Loucy (cell line): Measurements from ENCODE around the gene VAV2.

ENCODE experiments used
- H2AFZ ChIP-seq: fragments of 200-600 bp; sonication (generic); 2 replicates; pipeline ENCODE4 v1.6.0; 2016; ENCODE audit warnings: antibody characterized with exemption, mild to moderate bottlenecking, low read length, moderate library complexity
- H3F3A ChIP-seq: fragments of 200-600 bp; 2 replicates; pipeline ENCODE4 v1.6.0; 2016; ENCODE audit warnings: antibody characterized with exemption, low read depth, mild to moderate bottlenecking
- H3K27me3 ChIP-seq: fragments of 200-600 bp; sonication (generic); 2 replicates; pipeline ENCODE4 v1.6.1; 2014; ENCODE audit warnings: low read length, mild to moderate bottlenecking; ENCODE audit not compliant: insufficient read depth, poor library complexity, severe bottlenecking
- H3K36me3 ChIP-seq: fragments of 200-600 bp; sonication (generic); 2 replicates; pipeline ENCODE4 v1.6.1; 2016; ENCODE audit warnings: low read length; ENCODE audit not compliant: insufficient read depth
- H3K4me1 ChIP-seq: fragments of 200-600 bp; sonication (generic); 2 replicates; pipeline ENCODE4 v1.5.1; 2014; ENCODE audit warnings: low read length, mild to moderate bottlenecking; ENCODE audit not compliant: insufficient read depth, poor library complexity, severe bottlenecking
- H3K4me2 ChIP-seq: fragments of 200-600 bp; sonication (generic); 2 replicates; pipeline ENCODE4 v1.6.0; 2014; ENCODE audit warnings: antibody characterized with exemption, low read length, low read depth, mild to moderate bottlenecking; ENCODE audit not compliant: poor library complexity, severe bottlenecking
- H3K4me3 ChIP-seq: fragments of 200-600 bp; sonication (generic); 2 replicates; pipeline ENCODE4 v1.5.1; 2014; ENCODE audit warnings: low read length, mild to moderate bottlenecking, mixed read lengths; ENCODE audit not compliant: poor library complexity, severe bottlenecking
- H3K79me2 ChIP-seq: fragments of 200-600 bp; sonication (generic); 2 replicates; pipeline ENCODE4 v1.6.1; 2014; ENCODE audit warnings: low read length; ENCODE audit not compliant: insufficient read depth
- H3K9ac ChIP-seq: fragments of 200-600 bp; sonication (generic); 2 replicates; pipeline ENCODE4 v1.6.0; 2014; ENCODE audit warnings: mild to moderate bottlenecking, low read depth, low read length, moderate library complexity; ENCODE audit not compliant: poor library complexity, severe bottlenecking
- H3K9me2 ChIP-seq: fragments of 200-600 bp; sonication (generic); replicated peaks from 2 replicates; pipeline ENCODE4 v1.6.1; 2016; ENCODE audit warnings: low read depth, low read length, mixed read lengths
- H3K9me3 ChIP-seq: fragments of 200-600 bp; sonication (generic); 2 replicates; pipeline ENCODE4 v1.6.1; 2014; ENCODE audit warnings: mild to moderate bottlenecking, antibody characterized with exemption, low read length, low read depth; ENCODE audit not compliant: insufficient read depth
- H4K20me1 ChIP-seq: fragments of 200-600 bp; sonication (generic); 2 replicates; pipeline ENCODE4 v1.6.0; 2014; ENCODE audit warnings: antibody characterized with exemption, low read length, mild to moderate bottlenecking; ENCODE audit not compliant: insufficient read depth, poor library complexity, severe bottlenecking
- EZH2phosphoT487 ChIP-seq: fragments of 200-600 bp; IDR thresholded peaks from 2 replicates; pipeline ENCODE4 v1.6.1; 2018; ENCODE audit warnings: antibody characterized with exemption, mild to moderate bottlenecking, moderate library complexity, borderline replicate concordance
- TF ChIP-seq, protein P1 (sequence below): fragments of 200-600 bp; sonication (generic); conservative IDR thresholded peaks from 2 replicates; pipeline ENCODE4 v1.5.1; 2014; ENCODE audit warnings: mild to moderate bottlenecking, antibody characterized with exemption, low read length

The VAV2 gene

DNA sequence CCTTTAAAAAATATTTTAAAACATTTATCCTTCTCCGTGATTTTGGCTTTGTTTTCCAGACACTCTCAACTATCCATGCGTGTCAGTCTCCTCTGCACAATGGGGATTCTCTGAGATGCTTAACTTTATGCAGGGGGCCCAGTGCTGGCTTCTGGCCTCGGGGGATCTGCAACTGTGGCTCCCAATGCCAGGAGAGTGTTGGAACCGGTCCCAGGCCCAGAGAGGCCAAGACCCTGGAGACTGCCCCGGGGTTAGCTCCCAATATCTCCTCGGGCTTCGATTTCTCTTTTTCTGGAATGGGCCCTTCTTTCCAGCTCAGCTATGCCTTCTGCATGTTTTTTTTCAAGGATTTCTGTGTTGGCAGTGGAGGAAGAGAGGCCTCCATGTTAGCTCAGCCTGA, 233.9 kb downstream of the VAV2 start:
- Histone ChIP-seq H3K9me3 (no peaks in the 10 kb centered on the region), H3K4me2 (no peak overlapping the region), H3K79me2 (no peaks in the 10 kb centered on the region), H3K4me1 (peaks cover under 1% of the 10 kb centered on the region), H2AFZ (no peak overlapping the region), H4K20me1 (no peaks in the 10 kb centered on the region), H3F3A (no peaks in the 10 kb centered on the region), H3K9me2 (no peaks in the 10 kb centered on the region), H3K9ac (no peak overlapping the region), H3K36me3 (no peaks in the 10 kb centered on the region), H3K4me3 (no peak overlapping the region), H3K27me3 (no peaks in the 10 kb centered on the region)
- no peak for TF ChIP-seq EZH2phosphoT487
- TF ChIP-seq, protein P1, sequence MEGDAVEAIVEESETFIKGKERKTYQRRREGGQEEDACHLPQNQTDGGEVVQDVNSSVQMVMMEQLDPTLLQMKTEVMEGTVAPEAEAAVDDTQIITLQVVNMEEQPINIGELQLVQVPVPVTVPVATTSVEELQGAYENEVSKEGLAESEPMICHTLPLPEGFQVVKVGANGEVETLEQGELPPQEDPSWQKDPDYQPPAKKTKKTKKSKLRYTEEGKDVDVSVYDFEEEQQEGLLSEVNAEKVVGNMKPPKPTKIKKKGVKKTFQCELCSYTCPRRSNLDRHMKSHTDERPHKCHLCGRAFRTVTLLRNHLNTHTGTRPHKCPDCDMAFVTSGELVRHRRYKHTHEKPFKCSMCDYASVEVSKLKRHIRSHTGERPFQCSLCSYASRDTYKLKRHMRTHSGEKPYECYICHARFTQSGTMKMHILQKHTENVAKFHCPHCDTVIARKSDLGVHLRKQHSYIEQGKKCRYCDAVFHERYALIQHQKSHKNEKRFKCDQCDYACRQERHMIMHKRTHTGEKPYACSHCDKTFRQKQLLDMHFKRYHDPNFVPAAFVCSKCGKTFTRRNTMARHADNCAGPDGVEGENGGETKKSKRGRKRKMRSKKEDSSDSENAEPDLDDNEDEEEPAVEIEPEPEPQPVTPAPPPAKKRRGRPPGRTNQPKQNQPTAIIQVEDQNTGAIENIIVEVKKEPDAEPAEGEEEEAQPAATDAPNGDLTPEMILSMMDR, result no peak

DNA sequence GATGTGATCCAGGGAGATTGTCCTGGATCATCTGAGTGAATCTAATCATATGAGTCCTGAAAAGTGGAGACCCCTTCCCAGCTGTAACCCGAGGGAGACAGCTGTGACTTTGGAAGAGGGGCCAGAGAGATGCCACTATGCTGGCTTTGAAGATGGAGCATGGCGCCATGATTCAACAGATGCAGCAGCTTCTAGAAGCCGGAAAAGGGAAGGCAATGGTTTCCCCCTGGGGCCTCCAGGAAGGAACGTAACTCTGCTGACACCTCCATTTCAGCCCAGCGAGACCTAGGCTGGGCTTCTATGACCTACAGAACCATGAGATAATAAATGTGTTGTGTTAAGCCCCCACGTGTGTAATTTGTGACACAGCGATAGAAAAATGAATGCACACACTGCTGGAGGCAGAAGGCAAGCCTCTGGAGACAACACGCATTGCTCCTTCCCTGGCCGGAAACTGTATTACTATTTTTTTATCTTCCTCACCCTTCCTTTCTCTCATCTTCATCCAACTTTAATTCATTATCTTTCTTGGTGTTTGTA, 237.4 kb downstream of the VAV2 start:
- H4K20me1 ChIP-seq, result no peaks in the 10 kb centered on the region
- no peaks in the 10 kb centered on the region for H3K9me2 ChIP-seq
- no peaks in the 10 kb centered on the region for H3K79me2 ChIP-seq
- H3K4me1 ChIP-seq, result peaks cover 20% of the 10 kb centered on the region
- H3K9me3 ChIP-seq, result no peaks in the 10 kb centered on the region
- H3K9ac ChIP-seq, result no peak overlapping the region
- no peaks in the 10 kb centered on the region for H3K27me3 ChIP-seq
- TF ChIP-seq EZH2phosphoT487, result no peak
- TF ChIP-seq, protein P1, result no peak
- H2AFZ ChIP-seq, result no peak overlapping the region
- no peak overlapping the region for H3K4me3 ChIP-seq
- no peaks in the 10 kb centered on the region for H3K36me3 ChIP-seq
- H3K4me2 ChIP-seq, result no peak overlapping the region
- H3F3A ChIP-seq, result no peaks in the 10 kb centered on the region

DNA sequence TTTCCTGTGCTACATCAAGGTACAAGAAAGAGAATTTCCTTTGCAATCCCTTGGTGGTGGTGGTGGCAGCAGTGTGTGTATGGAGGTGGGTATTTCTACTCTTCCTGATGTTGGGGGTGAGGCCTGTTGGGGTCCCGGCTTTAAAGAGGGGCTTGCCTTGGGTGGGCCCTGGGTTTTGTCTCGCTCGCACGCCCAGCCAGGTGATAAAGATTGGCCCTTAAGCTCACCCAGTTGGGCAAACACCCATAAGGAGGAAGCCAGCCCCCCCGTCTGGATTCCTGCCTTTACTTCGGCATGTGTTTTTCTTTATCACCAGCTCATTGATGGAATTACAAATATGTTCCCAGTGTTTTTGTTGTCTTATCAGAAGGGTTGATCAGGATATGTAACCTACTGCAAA, 237.9 kb downstream of the VAV2 start:
- H3K4me3 ChIP-seq, result no peak overlapping the region
- H2AFZ ChIP-seq, result no peak overlapping the region
- H3K4me1 ChIP-seq, result peaks cover 20% of the 10 kb centered on the region
- no peaks in the 10 kb centered on the region for H3K9me3 ChIP-seq
- no peak overlapping the region for H3K9ac ChIP-seq
- no peaks in the 10 kb centered on the region for H3F3A ChIP-seq
- no peaks in the 10 kb centered on the region for H4K20me1 ChIP-seq
- no peak for TF ChIP-seq EZH2phosphoT487
- TF ChIP-seq, protein P1, result no peak
- H3K79me2 ChIP-seq, result no peaks in the 10 kb centered on the region
- no peak overlapping the region for H3K4me2 ChIP-seq
- H3K27me3 ChIP-seq, result no peaks in the 10 kb centered on the region
- no peaks in the 10 kb centered on the region for H3K9me2 ChIP-seq
- H3K36me3 ChIP-seq, result no peaks in the 10 kb centered on the region
